ENCODE data around the gene OTUD7B.

The OTUD7B gene

DNA sequence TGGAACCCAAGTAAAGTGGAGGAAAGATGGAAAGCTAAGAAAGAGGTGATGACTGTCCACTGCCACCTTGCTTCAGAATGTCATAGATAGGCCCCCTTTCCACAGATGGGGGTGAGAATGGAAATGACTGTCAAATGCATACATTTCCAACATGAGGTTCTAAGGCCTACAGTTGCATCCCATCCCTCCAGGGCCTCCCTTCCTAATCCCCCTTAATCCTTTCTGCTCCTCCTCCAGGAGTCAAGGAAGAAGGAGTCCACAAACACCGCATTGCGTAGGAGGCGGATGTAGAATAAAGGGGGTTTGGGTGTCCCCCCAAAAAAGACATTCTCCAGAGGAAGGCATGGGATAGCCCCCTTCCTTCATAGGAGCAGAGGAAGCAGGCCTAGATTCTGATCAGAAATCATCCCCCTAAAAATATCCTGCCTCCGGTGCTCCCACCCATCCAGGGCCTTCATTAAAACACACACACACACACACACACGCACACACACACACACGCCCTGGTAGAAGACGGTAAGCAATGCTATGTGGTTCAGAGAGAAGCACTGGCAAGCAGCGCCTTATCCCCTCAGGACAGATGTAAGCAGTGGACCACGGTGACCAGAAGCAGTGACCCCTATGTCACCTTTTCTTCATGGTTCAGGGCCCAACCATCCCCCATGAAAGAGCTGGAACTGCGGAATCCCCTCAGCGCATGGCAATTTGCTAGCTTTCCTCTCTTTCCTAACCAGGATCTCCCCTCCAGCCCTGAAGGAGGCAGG is 94.9 kb downstream of the OTUD7B start:
- DNase-seq = no peak

DNA sequence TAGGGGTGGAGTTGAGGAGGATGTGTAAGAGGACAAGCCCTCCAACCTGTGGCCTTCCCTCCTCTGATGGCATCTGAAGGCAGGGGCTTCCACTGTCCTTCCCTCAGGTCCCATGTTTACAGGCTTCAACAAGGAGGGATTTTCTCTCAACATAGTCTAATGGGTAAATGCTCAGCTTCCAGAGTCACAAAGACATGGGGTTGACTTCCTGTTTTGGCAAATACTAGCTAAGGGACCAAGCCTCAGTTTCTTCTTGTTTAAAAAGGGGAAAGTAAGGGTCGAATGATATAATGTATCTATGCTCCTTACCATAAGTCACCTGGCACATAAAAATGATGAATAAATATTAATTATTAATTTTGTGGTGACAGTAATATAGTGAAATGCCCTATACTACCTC is 96.0 kb downstream of the OTUD7B start:
- no peak for DNase-seq

DNA sequence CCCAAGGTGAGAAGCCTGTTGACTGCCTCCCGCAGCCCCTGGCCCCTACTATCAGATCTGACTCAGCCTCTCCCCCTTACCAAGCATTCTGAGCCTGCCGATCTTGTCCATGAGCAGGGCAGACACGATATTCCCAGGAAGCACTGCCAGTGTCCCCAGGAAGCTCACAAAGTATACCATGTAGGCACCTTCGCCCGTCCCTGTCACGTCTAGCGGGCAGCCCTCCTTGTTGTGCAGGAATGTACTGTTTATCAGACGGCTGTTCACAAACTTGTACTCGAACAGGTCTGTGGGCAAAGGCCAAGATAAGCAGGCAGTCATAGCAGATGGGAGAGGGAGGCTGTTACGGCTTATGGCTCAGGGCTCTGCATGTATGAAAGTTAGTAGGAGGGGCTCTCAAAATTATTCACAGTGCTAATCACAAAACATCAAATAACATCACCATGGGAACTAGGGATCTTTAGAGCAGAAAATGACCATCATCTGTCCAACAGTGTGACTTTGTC is 103.9 kb downstream of the OTUD7B start:
- DNase-seq = no peak

DNA sequence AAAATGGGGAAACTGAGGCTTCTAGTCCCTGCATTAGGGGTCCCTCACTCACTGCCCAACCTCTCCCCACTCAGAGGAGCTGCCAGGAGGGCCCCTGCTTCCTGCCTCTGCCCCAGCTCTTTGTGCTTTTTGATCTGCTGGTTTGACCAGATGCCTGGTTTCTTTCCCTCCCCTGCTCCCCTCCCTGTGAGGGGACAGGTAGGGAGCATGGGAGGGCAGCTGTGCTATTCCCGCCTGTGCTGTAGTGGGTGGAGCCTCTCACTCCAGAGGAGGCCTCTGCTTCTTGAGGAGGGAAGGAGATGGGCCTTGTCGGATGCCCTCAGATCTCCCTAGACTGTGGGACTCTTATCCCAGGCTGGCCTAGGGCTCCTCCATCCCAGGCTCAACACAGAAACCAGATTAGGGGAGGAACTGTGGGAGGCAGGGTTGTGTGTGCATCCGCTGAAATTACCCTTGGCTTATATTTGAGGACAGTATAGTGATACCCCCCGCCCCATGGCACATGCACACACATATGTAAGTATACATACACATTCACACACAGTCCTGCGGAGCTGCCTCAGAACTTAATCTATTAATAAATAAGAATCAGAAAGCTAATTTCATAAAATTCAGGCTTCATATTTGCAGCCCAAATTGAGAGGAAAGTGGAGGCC is 106.6 kb downstream of the OTUD7B start:
- DNase-seq = no peak

DNA sequence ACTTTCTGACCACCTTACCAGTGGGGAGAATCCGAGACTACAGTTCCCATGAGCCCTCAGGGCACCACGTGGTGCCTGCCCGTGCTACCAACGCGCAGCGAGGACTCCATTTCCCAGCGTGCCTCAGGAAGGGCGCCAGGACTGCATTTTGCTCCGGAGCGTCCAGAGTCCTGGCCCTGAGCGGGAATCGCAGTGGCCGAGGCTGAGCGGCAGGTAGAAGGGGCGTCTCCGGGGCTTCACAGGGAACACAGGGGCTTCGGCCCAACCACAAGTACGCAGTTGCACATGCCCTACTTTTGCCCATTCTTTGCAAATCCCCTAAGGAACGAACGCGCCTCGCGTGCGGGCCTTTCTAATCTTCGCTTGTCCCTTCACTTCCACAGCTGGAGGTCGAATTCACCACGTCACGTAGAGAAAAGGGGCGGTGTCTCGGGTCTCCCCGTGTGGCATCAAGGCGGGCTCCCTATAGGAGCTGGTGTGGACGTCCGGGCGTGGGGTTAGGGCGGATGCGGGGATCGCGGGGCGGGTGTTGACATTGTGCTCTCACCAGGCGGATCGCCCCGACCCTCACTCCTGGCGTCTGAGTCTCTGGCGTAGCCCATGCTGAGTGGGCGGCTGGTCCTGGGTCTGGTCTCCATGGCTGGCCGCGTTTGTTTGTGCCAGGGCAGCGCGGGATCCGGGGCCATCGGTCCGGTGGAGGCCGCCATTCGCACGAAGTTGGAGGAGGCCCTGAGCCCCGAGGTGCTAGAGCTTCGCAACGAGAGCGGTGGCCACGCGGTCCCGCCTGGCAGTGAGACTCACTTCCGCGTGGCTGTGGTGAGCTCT is 110.9 kb downstream of the OTUD7B start, which contains the start of gene BOLA1:
Gene BOLA1 (plus strand): TSS at position 109 of the 825 bp plus-strand sequence. CDS start 492 bp downstream, at position 601.
- DNase-seq = peak; percentile 91

DNA sequence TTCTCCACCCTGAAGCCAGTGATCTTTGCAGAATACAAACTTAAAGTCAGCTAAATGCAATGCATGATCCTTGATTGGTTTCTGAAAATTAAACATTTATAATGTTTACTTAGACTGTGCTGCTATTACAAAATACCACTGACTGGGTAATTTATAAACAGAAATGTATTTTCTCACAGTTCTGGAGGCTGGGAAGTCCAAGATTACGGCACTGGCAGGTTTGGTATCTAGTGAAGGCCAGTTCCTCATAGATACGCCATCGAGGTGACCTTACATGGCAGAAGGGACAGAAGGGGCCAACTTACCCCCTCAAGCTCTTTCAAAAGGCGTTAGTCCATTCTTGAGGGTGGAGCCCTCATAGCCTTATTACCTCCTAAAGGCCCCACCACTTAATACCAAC is 114.0 kb downstream of the OTUD7B start:
- DNase-seq = no peak

DNA sequence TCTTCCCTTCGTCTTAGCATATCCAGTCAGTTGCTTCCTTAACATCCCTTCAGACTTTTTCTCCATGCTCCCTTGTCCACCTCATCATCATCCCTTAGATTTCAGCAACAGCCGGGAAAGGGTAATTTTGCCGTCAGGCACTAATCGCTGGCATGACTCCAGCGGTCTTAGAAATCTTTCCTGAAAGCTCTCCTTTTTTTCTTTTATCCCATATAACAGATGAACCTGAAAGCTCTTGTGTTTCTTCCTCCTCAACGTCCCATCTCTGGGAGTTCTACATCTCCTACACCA is 121.6 kb downstream of the OTUD7B start:
- DNase-seq = peak; percentile 40

DNA sequence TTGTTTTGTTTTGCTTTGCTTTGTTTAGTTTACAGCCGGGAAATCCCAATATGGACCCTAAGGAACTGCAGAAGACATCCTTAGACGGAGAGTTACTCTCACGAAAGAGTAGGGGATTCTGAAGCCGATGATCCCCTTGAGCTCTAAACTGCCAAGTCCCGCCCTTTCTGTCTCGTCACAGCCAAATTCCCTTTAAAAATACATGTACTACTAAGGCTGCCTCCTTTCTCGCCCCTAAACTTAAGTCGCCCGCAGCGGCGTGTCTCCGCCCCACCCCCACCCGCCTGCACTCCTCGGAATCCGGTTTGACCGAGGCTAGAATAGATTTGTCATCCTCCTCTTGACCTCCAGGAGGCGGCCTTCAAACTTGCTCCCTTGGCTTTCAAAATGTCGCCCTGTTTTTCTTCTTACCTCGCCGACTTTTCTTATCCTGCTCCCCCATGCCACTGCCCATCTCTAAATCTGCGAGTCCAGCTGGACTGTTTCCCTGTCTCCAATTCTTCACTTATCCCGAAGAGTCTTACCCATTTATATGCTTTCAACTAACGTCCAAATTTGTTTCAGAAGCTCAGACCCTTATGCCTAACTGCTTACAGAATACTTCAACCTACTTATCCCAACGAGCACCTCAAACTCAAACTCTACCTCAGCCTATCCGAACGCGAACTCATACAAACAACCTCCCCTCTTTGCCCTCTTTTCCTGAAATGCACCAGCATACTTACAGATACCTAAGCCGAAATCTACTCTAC is 122.1 kb downstream of the OTUD7B start:
- DNase-seq = peak; percentile 90

All from HCEC 1CT (cell line).